GM12864 (cell line): ENCODE data around the gene TBXA2R.

Source experiments
- DNase-seq: peaks from one replicate; pipeline ENCODE4 v3.0.0-alpha.2; 2011; ENCODE audit warnings: low read depth
- H3K4me3 ChIP-seq: 2 replicates; pipeline ENCODE4 v1.5.1; 2011; ENCODE audit warnings: mild to moderate bottlenecking, low read depth, low read length, control low read depth
- TF ChIP-seq, protein P1 (sequence below): IDR thresholded peaks from 2 replicates; pipeline ENCODE4 v1.5.1; 2011; ENCODE audit warnings: low read depth, mild to moderate bottlenecking, moderate library complexity, low read length, control low read depth, inconsistent platforms; ENCODE audit errors: missing control alignments

Gene TBXA2R

GRCh38 chr19:3613818-3614661, 7.4 kb upstream of the TBXA2R start:
- no peak for DNase-seq
- TF ChIP-seq, protein P1, sequence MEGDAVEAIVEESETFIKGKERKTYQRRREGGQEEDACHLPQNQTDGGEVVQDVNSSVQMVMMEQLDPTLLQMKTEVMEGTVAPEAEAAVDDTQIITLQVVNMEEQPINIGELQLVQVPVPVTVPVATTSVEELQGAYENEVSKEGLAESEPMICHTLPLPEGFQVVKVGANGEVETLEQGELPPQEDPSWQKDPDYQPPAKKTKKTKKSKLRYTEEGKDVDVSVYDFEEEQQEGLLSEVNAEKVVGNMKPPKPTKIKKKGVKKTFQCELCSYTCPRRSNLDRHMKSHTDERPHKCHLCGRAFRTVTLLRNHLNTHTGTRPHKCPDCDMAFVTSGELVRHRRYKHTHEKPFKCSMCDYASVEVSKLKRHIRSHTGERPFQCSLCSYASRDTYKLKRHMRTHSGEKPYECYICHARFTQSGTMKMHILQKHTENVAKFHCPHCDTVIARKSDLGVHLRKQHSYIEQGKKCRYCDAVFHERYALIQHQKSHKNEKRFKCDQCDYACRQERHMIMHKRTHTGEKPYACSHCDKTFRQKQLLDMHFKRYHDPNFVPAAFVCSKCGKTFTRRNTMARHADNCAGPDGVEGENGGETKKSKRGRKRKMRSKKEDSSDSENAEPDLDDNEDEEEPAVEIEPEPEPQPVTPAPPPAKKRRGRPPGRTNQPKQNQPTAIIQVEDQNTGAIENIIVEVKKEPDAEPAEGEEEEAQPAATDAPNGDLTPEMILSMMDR: no peak
- no peak overlapping the region for H3K4me3 ChIP-seq

DNA sequence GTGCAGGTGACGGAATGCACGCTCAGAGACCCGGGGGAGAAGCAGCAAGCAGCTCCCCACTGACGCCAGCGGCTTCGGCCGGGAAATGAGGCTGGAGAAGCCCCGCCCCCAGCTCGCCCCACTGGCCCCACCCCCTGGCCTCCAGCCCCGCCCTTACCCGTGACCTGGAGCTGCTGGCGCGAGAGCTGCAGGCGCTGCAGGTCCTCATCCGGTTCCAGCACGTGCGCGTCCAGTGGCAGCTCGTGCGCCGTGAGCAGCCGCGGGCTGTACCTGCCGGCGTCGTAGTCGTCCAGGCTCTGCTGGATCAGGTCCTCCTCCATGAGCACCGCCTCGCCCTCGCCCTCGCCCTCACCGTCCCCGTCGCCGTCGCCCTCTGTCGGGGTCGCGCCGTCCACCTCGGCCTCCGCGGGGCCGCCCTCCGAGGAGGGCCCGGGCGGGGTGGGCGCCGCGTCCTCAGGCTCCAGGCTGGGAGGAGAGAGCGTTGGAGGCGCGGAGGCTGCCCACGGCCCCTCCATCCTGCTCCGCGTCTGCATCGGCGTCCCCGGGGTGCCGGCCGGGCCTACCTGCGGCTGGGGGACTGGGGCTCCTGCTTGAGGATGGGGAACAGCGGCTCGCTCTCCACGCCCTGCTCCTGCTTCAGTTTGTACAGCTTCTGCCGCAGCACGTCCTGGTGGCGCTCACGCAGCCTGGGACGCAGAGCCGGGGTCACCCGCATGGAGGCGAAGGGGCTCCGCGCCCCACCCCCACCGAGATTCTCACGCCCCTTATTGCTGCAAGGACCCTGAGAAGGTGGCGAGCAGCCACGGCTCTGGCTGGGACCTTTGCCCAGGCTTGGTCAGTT, 6.4 kb upstream of the TBXA2R start:
- DNase-seq: no peak
- H3K4me3 ChIP-seq: no peak overlapping the region
- TF ChIP-seq, protein P1: no peak

GRCh38 chr19:3612330-3612729, 5.7 kb upstream of the TBXA2R start:
- TF ChIP-seq, protein P1: no peak
- no peak for DNase-seq
- H3K4me3 ChIP-seq: no peak overlapping the region

- no peak overlapping the region for H3K4me3 ChIP-seq
- no peak for DNase-seq
- TF ChIP-seq, protein P1: no peak
Measured at GRCh38 chr19:3611841-3612240, 5.2 kb upstream of the TBXA2R start.

DNA sequence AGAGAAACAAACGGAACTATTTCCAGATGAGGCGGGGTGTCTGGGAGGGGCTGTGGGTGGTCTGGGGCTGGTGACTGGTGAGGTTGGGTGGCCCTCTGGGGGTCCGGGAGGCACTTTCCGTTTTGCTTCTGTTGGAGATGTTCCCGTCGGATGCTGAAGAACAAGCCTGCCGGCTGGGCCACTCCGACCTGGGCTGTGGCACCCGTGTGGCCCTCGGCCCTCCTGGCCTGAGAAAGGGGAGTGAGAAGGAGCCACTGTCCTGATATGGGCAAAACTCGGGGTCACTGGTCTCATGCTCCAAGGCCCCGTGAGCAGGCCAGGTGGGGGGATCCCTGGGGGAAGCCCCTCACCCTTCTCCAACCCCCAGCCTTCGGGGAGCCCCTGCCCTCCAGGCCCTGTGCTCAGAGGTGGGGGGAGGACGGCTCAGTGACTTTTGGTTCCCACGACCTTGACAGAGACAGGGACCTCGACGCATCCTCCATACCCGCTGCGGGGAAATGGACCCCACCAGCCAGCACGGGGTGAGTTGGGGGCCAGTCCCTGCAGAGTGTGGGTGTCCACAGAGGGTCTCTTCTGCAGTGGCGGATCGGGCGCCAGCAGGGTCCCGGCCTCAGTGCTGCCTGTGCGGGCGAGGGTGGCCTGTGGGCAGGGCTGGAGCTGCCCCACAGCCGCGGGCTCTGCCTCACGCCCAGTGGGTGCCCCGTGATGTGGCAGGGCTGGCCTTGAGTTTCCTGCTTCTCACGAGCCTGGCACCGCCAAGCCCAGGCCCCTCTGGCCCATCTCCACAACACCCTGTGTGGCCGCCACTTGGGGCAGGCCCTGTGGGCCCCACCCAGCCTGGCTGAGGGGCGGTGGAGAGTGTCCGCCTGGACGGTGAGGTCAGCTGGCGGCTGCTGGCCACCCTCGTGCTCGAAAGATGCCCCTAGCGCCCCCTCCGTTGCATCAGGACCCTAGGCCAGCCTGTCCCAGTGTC, 4.4 kb upstream of the TBXA2R start:
- TF ChIP-seq, protein P1: no peak

More for the DNA sequence above, 4.4 kb upstream of the TBXA2R start:
- no peak overlapping the region for H3K4me3 ChIP-seq
- DNase-seq: no peak
